ENCODE data around the gene NBEA. TPM values are rescaled to one million over a fixed set of nuclear protein-coding genes. Genes with fewer than 3 reads are reported as not detected.

The NBEA gene
- total RNA-seq, 3 donors from 2014 or later = 3.5 to 27.2 (median 5.2) TPM

DNA sequence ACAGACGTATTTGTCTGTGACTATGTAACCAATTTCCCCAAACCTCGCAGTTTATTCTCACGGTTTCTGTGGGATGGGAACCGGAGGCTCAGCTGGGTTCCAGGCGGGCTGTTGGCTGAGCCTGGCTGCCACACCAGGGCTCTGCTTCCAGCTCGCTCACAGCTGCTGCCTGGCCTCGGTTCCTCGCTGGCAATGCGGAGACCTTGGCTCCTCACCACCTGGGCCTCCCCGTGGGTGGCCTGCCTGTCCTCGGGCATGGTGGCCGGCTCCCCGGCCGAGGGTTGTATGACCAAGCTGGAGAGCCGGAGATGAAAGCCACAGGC lies 753.3 kb downstream of the NBEA start:
- no peak for ATAC-seq
- intact Hi-C loops (cut with DNase I, micrococcal nuclease) = no loop called here
- TF ChIP-seq, protein P1, sequence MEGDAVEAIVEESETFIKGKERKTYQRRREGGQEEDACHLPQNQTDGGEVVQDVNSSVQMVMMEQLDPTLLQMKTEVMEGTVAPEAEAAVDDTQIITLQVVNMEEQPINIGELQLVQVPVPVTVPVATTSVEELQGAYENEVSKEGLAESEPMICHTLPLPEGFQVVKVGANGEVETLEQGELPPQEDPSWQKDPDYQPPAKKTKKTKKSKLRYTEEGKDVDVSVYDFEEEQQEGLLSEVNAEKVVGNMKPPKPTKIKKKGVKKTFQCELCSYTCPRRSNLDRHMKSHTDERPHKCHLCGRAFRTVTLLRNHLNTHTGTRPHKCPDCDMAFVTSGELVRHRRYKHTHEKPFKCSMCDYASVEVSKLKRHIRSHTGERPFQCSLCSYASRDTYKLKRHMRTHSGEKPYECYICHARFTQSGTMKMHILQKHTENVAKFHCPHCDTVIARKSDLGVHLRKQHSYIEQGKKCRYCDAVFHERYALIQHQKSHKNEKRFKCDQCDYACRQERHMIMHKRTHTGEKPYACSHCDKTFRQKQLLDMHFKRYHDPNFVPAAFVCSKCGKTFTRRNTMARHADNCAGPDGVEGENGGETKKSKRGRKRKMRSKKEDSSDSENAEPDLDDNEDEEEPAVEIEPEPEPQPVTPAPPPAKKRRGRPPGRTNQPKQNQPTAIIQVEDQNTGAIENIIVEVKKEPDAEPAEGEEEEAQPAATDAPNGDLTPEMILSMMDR (IDR thresholded peaks at IDR 0.05) = no peak
- H3K4me1 ChIP-seq (ENCODE audit: low read depth) = no peaks in the 10 kb centered on the region
- no peak for DNase-seq
- no peaks in the 10 kb centered on the region for H3K9me3 ChIP-seq
- H3K4me3 ChIP-seq = no peak overlapping the region
- no peaks in the 10 kb centered on the region for H3K36me3 ChIP-seq (ENCODE audit: low read depth)

DNA sequence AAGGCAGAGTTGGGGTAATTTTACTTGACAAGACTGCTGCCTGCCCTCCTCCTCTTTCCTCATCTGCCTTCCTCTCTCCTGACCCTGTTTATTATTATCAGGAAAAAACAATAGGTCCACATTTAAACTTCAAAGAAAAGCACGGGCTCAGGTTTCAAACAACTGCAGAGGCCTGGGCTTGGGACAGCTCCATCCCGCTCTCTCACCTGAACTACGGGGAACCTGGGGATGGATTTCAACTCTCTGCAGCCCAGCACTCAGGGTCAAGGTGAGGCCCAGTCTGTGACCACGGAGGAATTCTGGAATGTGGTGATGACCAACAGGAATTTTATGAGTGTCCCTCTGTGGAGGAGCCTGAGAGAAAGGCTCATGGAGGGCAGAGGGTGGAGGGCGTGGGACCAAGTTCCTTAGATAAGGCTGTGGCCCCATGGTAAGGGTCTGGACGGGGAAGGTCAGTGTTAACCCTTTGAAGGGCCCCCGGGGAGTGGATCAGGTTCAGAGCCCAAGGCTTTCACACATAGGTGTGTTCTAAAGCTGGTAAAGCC lies 755.2 kb downstream of the NBEA start:
- TF ChIP-seq, protein P1 (IDR thresholded peaks at IDR 0.05) = no peak
- no peaks in the 10 kb centered on the region for H3K9me3 ChIP-seq

DNA sequence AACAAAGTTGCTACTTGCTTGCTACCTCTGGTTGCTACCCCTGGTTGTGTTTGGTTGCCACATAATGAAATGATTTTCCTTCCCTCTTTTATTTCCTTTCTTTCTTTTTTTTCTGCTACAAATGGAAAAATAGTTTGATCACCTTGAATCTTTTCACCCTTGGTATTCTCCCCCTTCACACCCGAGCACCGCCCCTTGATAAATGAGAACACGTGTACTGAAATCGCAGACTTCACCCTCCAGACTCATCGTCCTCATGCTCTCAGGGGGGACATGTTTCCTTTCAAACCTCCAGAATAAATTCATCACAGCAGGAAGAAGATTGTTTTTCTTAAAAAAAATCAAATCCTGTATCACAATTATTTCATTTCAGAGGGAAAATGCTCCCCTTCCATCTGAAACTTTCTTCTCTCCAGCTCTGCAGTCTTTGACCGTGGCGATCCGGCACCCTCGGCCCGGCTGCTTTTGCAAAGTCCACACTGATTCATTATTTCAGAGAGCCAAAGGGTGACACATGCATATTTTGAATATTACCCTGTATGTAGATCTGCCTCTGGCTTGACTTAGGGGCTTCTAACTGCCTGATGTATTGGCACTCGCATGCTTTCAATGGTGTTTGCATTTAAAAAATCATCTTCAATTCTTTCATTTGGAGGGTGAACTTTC lies 757.0 kb downstream of the NBEA start:
- Histone ChIP-seq H3K9me3 (no peaks in the 10 kb centered on the region), H3K4me3 (no peak overlapping the region), H3K4me1 (ENCODE audit: low read depth) (no peaks in the 10 kb centered on the region), H3K36me3 (ENCODE audit: low read depth) (no peaks in the 10 kb centered on the region)
- intact Hi-C loops (cut with DNase I, micrococcal nuclease) = no loop called here
- ATAC-seq (no peak), DNase-seq (no peak)
- TF ChIP-seq, protein P1 (IDR thresholded peaks at IDR 0.05) = no peak

More for the DNA sequence above, 755.2 kb downstream of the NBEA start:
- intact Hi-C loops (cut with DNase I, micrococcal nuclease) = no loop called here
- no peaks in the 10 kb centered on the region for H3K36me3 ChIP-seq (ENCODE audit: low read depth)
- ATAC-seq (no peak), DNase-seq (no peak)
- H3K4me1 ChIP-seq (ENCODE audit: low read depth) = no peaks in the 10 kb centered on the region
- H3K4me3 ChIP-seq = no peak overlapping the region

DNA sequence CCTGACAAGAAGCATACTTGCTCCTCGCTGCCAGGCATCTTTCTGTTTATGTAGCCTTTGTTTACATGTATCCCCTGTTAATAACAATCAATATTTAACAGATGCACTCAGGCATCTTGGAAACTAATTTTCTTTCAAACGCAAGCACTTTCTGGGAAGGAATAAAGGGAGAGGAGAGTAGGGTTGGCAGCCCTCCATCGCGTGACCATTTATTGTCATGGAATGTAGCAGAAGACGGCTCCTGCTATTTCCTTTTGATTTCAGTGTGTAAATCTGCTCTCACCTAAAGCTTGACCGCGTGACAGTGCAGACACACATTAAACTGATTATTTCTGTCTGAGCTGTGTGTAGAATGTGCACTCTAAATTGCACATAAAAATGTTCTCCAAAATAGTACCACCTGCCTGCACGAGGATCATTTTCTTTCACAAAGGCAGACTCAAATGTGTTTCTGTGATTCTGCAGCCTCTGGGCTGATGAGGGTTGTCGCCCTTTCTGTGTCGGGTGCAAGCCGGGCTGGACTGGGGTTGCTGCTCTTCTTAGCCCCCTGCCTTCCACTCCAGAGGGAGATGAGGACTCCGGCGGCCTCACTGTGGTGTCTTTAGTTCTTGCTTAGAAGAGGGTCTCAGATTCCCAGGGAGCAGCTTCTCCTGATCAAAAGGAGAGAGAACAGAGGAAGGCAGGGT lies 757.9 kb downstream of the NBEA start:
- ATAC-seq (no peak), DNase-seq (peak in 1 of 3 donors; percentile 25)
- H3K36me3 ChIP-seq (ENCODE audit: low read depth) = no peaks in the 10 kb centered on the region
- H3K9me3 ChIP-seq = no peaks in the 10 kb centered on the region
- TF ChIP-seq, protein P1 (IDR thresholded peaks at IDR 0.05) = no peak
- H3K4me1 ChIP-seq (ENCODE audit: low read depth) = no peaks in the 10 kb centered on the region
- H3K4me3 ChIP-seq = no peak overlapping the region
- intact Hi-C loops (cut with DNase I, micrococcal nuclease) = no loop called here

DNA sequence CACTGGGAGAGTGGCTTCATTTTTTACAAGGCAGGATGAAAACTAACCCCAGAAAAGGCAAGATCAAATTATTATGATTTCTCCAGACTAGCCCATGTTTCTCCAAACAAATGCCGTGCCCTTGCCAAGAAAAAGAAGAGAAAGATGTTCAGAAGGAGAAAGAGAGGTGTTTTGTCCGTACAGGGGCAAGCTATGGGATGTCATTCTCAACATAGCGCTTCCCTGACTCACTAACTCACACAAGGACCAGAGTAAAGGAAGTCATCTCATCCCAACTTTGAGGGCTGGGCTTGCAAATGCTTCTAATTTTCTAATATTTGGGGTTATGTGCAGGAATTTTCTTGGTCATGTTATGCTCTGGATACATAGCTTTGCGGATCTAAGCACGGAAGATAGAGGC lies 758.6 kb downstream of the NBEA start:
- Histone ChIP-seq H3K4me3 (no peak overlapping the region), H3K36me3 (ENCODE audit: low read depth) (no peaks in the 10 kb centered on the region), H3K9me3 (no peaks in the 10 kb centered on the region), H3K4me1 (ENCODE audit: low read depth) (no peaks in the 10 kb centered on the region)
- intact Hi-C loops (cut with DNase I, micrococcal nuclease) = no loop called here
- ATAC-seq (no peak), DNase-seq (no peak)
- TF ChIP-seq, protein P1 (IDR thresholded peaks at IDR 0.05) = no peak
